Activated T-cell treated with anti-CD3 and anti-CD28 coated beads for 24 hours (primary cell): ENCODE results near the gene DCANP1.

Experiments
- DNase-seq: peaks from one replicate; pipeline ENCODE4 v3.0.0-alpha.2; 2020; ENCODE audit warnings: low read depth

The DCANP1 gene

GRCh38 chr5:135441350-135441831 lies 5.8 kb downstream of the DCANP1 start:
- no peak for DNase-seq

DNA sequence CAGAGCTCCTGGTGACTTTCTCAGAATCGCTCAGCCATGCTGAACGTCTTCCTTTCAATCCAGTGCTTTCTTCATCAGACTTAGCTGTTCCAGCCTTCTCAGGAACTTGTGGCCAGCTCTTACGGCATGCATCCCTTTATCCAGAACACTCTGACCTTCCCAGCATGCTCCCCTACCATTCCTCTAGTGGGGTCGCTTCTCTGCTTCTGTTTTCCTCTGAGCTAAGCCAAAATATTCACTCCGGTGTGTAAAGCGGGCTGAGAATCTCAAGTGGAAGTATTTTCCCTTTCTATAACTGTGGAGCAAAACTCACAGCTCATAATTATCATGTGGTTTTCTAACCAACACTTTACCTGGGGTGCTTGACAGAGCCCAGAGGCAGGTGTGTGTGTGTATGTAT lies 6.2 kb downstream of the DCANP1 start:
- no peak for DNase-seq

DNA sequence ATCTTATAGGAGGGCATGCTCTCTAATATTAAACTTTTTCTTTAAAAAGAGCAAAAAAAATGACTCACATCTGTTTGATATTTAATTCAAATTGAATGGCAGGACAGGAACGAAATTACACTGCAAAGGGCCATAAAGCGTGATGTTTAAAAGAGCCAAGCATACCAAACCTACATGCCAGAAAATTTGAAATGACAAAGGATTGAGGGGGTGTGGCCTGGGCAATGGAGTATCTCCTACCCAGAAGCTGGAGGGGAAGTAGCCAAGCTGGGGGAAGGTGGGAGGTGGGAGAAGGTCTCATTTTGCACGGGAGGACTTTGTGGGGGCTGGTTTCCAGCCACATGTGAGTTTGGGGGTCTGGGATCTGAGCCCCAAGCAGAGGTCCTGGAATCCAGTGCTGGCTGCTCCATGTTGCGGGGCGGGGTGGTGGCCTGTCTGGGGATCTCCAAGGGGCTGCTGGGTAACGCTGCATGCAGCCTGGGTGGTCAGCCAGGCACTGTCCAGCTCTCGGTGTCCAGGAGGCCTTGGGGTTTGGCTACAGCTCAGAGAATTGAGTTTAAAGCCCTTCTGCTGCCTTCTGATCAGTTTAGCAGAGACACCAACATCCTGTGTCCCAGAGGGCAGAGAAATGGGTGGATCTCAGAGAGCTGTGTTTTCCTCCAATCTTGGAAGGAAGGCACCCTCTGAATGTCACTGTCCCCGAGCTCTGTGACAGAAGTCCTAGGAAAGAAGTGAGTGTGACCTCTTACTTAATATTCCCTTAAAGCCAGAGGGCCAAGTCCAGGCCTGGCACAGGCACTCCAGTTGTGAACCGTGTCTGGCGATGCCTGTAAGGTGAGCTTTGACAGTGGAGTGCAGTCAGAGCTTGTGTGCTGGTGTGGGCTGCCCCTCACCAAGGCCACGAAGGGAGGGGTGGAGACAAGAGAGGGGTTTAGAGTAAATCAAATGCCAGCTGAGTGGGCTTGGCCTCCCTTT lies 7.6 kb downstream of the DCANP1 start:
- no peak for DNase-seq

DNA sequence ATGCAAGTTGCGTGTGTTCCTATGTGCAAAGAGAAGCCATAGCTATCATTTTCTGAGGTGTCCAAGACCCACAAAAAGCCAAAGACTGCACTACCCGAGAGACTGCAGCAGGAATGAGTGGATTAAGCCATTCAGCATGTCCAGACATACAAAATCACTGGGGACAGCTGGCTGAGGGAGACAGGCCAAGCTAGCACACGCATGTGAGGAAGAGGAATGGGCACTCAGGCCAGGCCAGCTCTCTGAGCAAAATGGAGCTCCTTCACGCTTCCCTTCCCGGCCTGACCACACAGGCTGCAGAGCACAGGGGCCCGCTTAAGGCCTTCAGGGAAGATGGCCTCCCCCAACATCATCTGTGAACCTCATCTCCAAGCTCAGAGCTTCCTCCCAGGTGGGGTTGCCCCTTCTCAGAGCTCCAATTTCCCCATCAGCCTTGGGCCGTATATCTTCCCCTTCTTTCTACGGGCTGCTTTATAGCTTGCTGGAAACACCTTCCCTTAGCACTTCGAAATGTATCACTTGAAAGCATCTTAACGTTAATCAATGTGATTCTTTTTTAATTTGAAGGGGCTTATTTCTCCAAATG lies 8.4 kb downstream of the DCANP1 start:
- no peak for DNase-seq

DNA sequence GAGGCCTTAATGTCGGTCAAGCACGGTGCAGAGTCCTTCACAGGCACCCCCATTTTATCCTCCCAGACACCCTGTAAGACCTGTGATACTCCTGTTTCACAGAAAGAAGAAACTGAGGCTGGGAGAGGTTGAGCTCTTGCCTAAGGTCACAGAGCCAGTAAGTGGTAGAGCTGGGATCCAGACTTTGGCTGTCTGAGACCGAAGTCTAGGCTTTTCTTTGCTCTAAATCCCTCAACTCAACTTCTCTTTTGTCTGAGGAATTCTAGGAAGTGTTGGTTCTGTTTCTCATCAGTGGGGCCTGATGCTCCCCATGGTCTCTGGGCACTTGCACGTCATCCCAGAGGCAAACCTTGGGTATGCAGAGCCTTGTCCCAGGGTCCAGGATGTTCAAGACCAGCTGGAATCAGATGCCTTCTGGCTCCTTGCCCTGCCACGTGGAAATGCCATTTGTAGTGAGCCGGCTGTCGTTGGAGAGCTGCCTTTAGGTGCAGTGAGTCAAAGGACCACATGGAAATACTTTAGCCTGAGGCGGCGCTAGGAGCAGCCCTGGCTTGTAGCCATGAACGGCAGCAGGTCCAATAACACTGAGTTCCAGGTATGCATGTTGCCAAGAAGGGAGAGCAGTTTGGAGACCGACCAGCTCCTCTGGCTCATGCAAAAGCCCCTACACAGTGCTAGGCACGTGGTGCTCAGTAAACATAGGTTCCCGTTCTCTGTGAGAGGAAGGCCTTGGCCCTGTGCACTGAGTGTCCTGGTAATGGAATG lies 9.2 kb downstream of the DCANP1 start:
- no peak for DNase-seq

DNA sequence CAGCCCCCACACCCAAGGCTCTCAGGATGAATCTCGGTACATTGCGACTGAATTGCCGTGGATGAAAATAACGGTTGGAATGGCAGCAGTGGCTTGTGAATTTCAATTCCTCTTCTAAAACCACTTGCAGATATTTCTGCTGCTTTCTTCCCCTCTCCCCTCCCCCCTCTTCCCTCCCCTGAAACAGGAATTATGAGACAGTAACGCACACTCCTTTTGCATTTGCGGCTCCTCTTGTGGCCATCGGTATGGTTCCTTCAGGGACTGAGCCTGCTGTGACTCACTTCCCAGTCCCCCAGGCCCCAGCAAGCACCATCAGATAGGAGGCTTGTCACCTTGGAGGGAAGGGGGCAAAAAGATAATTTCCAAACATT lies 9.7 kb downstream of the DCANP1 start:
- DNase-seq = no peak

DNA sequence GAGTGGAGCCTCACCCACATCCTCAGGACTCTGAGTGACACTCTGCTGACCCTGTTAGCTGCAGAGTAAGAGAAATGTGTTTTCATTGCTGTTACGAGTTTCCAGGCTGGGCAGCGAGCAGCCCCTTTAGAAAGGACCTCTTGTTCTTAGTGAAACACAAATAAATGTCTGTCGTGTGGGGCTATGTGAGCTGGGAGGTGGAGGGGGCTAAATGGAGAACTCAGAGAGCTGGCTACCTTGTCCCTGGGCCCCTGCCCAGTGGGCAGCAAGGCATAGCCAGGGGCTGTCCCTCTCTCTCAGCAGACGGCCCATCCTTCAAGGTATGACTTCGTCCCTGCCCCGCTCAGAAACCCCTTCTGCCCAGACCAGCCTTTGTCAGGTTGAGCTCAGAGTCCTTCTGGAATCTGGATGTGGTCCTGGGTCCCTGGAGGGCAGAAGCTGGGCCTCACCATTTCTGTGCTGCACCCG lies 10.2 kb downstream of the DCANP1 start:
- no peak for DNase-seq

GRCh38 chr5:135435467-135436330 lies 11.4 kb downstream of the DCANP1 start:
- DNase-seq = no peak

GRCh38 chr5:135434591-135435466 lies 12.3 kb downstream of the DCANP1 start:
- no peak for DNase-seq

GRCh38 chr5:135433681-135434426 lies 13.3 kb downstream of the DCANP1 start:
- no peak for DNase-seq

GRCh38 chr5:135432113-135432512 lies 15.0 kb downstream of the DCANP1 start:
- no peak for DNase-seq

GRCh38 chr5:135430135-135430437 lies 17.1 kb downstream of the DCANP1 start:
- DNase-seq = no peak

- no peak for DNase-seq
These were observed 17.6 kb downstream of the DCANP1 start for GRCh38 chr5:135429301-135430134.

DNA sequence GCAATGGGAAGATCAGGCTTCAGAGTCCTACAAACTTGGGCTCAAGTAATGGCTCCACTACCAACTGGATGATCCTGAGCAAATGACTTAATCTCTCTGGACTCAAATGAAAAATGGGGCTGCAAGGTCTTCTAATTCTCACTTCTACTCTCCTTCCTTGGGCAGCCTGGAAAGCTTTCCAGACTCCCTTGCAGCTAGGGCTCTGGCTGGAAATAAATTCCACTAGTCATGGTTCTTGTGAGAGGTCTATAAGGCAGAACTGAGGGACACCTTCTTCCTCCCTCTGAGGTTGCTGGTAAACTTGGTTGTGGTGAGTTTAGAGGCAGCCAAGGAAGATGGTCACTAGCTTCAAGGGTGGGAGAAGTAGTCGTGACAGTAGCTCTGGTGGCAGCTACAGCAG lies 18.6 kb downstream of the DCANP1 start:
- no peak for DNase-seq

DNA sequence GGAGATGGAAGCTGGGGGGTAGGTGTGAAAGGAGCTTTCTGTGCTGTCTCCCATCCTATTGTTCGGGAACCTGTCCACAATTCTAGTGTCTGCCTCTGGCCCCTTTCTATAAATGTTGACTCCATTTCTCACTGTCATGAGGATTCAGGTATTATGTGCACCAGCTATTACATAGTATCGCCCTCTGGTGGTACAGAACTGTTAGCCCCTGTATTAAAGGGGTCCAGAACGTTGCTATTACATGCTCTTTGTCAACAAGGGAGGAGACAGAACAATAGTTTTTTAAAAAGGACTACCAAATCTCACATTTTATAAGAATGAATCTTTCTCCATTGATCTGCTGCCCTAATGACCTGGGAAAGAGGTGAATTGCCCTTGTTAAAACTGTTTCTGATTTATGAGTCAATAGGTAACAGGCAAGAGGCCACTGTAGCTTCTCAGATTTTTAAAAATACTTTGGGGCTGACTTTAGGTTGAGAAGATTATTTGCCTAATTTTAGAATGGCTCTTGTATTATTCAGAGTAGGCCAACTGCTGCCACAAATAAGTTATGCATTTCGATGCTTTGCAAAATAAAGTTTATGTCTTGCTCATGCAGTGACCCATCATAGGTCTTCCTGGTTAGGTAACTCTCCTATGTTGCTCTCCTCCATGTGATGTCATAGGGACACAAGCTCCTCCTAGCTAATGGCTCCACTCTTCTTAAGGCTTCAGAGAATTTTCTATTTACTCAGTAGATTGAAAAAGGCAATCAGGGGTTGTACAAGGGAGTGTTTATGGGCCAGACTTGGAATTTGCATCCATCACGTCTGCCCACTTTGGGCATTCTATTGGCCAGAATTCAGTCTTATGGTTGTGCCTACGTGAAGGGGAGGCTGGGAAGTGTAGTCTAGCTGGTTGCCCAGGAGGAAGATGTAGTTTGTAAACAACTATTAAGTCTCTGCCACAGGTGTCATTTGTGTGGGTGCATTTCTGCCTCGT lies 20.8 kb downstream of the DCANP1 start:
- DNase-seq = peak; percentile 12

DNA sequence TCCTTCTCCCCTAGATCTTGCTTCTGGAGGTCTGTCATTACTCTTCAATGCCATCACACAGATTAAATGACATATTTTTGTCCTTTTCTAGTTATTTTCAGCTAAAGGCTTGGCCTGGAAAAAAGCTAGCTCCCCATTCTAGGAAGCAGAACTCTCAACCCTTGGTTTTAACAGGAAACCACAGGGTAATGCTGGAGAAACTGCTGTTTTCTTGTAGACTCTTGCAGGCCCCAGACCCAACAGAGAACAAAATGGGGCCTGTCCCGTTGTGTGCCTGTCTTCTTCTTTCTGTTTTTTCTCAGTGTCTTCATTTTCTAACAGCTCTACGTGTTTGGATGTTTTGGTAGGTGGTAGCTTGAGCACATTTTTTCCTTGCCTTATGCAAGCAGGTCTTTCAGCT lies 21.5 kb downstream of the DCANP1 start:
- no peak for DNase-seq

- no peak for DNase-seq
These were observed 23.3 kb downstream of the DCANP1 start for GRCh38 chr5:135423846-135424168.
